Measurements from ENCODE around the gene OR2G6. TPM values are rescaled to one million over a fixed set of nuclear protein-coding genes. Genes with fewer than 3 reads are reported as not detected.
"Not testable (repeated sequence)": the region's sequence is repeated elsewhere in the genome, so short reads cannot be mapped to it uniquely, and the experiment has no call there.

The OR2G6 gene
- total RNA-seq, 2 experiments from 2014 or later = not detected

- H3K36me3 Mint-ChIP-seq (ENCODE audit: low read depth) = no peaks in the 10 kb centered on the region
- H3K9me3 Mint-ChIP-seq = no peaks in the 10 kb centered on the region
- DNase-seq = no peak
- POLR2A ChIA-PET = no interaction called here
- ATAC-seq = no peak
- no peak for TF ChIP-seq CTCF (IDR thresholded peaks at IDR 0.05)
- no peaks in the 10 kb centered on the region for H3K4me1 Mint-ChIP-seq (ENCODE audit: low read depth)
- no peaks in the 10 kb centered on the region for H3K27me3 Mint-ChIP-seq
- H3K27ac Mint-ChIP-seq = no peak overlapping the region
- CTCF ChIA-PET = no interaction called here
- intact Hi-C loops (cut with micrococcal nuclease) = no loop called here
- H3K4me3 Mint-ChIP-seq = no peak overlapping the region
Measured at GRCh38 chr1:248521856-248522255, 14.0 kb downstream of the OR2G6 start.

GRCh38 chr1:248537449-248537848 is 29.6 kb downstream of the OR2G6 start:
- H3K27ac Mint-ChIP-seq; H3K4me3 Mint-ChIP-seq; H3K36me3 Mint-ChIP-seq (ENCODE audit: low read depth); intact Hi-C loops (cut with micrococcal nuclease); H3K27me3 Mint-ChIP-seq; H3K9me3 Mint-ChIP-seq; H3K4me1 Mint-ChIP-seq (ENCODE audit: low read depth); DNase-seq; CTCF ChIA-PET; POLR2A ChIA-PET: not testable (repeated sequence)
- peak; percentile 53 for ATAC-seq

- H3K36me3 Mint-ChIP-seq (ENCODE audit: low read depth); intact Hi-C loops (cut with micrococcal nuclease); POLR2A ChIA-PET; H3K4me1 Mint-ChIP-seq (ENCODE audit: low read depth); ATAC-seq; DNase-seq; H3K27ac Mint-ChIP-seq; H3K9me3 Mint-ChIP-seq; CTCF ChIA-PET; H3K4me3 Mint-ChIP-seq; H3K27me3 Mint-ChIP-seq: not testable (repeated sequence)
Measured at GRCh38 chr1:248547383-248547782, 39.5 kb downstream of the OR2G6 start.

- H3K36me3 Mint-ChIP-seq (ENCODE audit: low read depth); POLR2A ChIA-PET; H3K4me1 Mint-ChIP-seq (ENCODE audit: low read depth); H3K27me3 Mint-ChIP-seq; H3K9me3 Mint-ChIP-seq; ATAC-seq; H3K27ac Mint-ChIP-seq; H3K4me3 Mint-ChIP-seq; intact Hi-C loops (cut with micrococcal nuclease); DNase-seq; CTCF ChIA-PET: not testable (repeated sequence)
Measured at GRCh38 chr1:248551027-248551426, 43.2 kb downstream of the OR2G6 start.

- H3K27ac Mint-ChIP-seq; DNase-seq; ATAC-seq; POLR2A ChIA-PET; intact Hi-C loops (cut with micrococcal nuclease); H3K4me1 Mint-ChIP-seq (ENCODE audit: low read depth); H3K4me3 Mint-ChIP-seq; H3K36me3 Mint-ChIP-seq (ENCODE audit: low read depth); CTCF ChIA-PET; H3K9me3 Mint-ChIP-seq; H3K27me3 Mint-ChIP-seq: not testable (repeated sequence)
Measured at GRCh38 chr1:248562672-248563071, 54.8 kb downstream of the OR2G6 start, which contains the start of gene OR2T29. Gene OR2T29, minus strand, starts transcription at chr1:248562772. Its CDS starts 3,281 bp downstream, at chr1:248559491.

GRCh38 chr1:248565530-248566373 is 57.9 kb downstream of the OR2G6 start:
- intact Hi-C loops (cut with micrococcal nuclease); H3K9me3 Mint-ChIP-seq; H3K36me3 Mint-ChIP-seq (ENCODE audit: low read depth); H3K4me1 Mint-ChIP-seq (ENCODE audit: low read depth); POLR2A ChIA-PET; H3K27me3 Mint-ChIP-seq; CTCF ChIA-PET: not testable (repeated sequence)
- peak; percentile 92 for ATAC-seq
- DNase-seq = peak; percentile 29
- peak overlapping the region; percentile 92 for H3K27ac Mint-ChIP-seq
- H3K4me3 Mint-ChIP-seq = peak overlapping the region; percentile 74

- H3K27me3 Mint-ChIP-seq; intact Hi-C loops (cut with micrococcal nuclease); ATAC-seq; POLR2A ChIA-PET; H3K4me1 Mint-ChIP-seq (ENCODE audit: low read depth); H3K9me3 Mint-ChIP-seq; H3K36me3 Mint-ChIP-seq (ENCODE audit: low read depth); H3K4me3 Mint-ChIP-seq; CTCF ChIA-PET; DNase-seq; H3K27ac Mint-ChIP-seq: not testable (repeated sequence)
Measured at GRCh38 chr1:248569049-248569448, 61.2 kb downstream of the OR2G6 start.

GRCh38 chr1:248570811-248571210 is 62.9 kb downstream of the OR2G6 start:
- H3K4me1 Mint-ChIP-seq (ENCODE audit: low read depth); POLR2A ChIA-PET; H3K4me3 Mint-ChIP-seq; H3K9me3 Mint-ChIP-seq; H3K36me3 Mint-ChIP-seq (ENCODE audit: low read depth); intact Hi-C loops (cut with micrococcal nuclease); ATAC-seq; H3K27me3 Mint-ChIP-seq; DNase-seq; H3K27ac Mint-ChIP-seq; CTCF ChIA-PET: not testable (repeated sequence)

GRCh38 chr1:248572049-248572448 is 64.2 kb downstream of the OR2G6 start:
- H3K36me3 Mint-ChIP-seq (ENCODE audit: low read depth); DNase-seq; H3K4me1 Mint-ChIP-seq (ENCODE audit: low read depth); POLR2A ChIA-PET; H3K9me3 Mint-ChIP-seq; H3K27me3 Mint-ChIP-seq; intact Hi-C loops (cut with micrococcal nuclease); ATAC-seq; CTCF ChIA-PET; H3K4me3 Mint-ChIP-seq; H3K27ac Mint-ChIP-seq: not testable (repeated sequence)

GRCh38 chr1:248573856-248574255 is 66.0 kb downstream of the OR2G6 start:
- H3K4me3 Mint-ChIP-seq; POLR2A ChIA-PET; H3K36me3 Mint-ChIP-seq (ENCODE audit: low read depth); H3K9me3 Mint-ChIP-seq; H3K27ac Mint-ChIP-seq; DNase-seq; CTCF ChIA-PET; ATAC-seq; H3K27me3 Mint-ChIP-seq; H3K4me1 Mint-ChIP-seq (ENCODE audit: low read depth); intact Hi-C loops (cut with micrococcal nuclease): not testable (repeated sequence)

GRCh38 chr1:248574657-248575056 is 66.8 kb downstream of the OR2G6 start, which contains the start of gene OR2T34:
Gene OR2T34, minus strand, starts transcription at chr1:248574757. Its CDS starts 0 bp downstream, at chr1:248574757.
- H3K9me3 Mint-ChIP-seq; H3K27ac Mint-ChIP-seq; H3K4me1 Mint-ChIP-seq (ENCODE audit: low read depth); H3K36me3 Mint-ChIP-seq (ENCODE audit: low read depth); POLR2A ChIA-PET; CTCF ChIA-PET; DNase-seq; H3K27me3 Mint-ChIP-seq; H3K4me3 Mint-ChIP-seq; ATAC-seq; intact Hi-C loops (cut with micrococcal nuclease): not testable (repeated sequence)

Measured in activated CD8-positive, alpha-beta T cell treated with anti-CD3 and anti-CD28 coated beads for 36 hours (primary cell).